GM23338 (cell line): ENCODE measurements around the gene CNTNAP2.

ENCODE experiments used
- JUNB ChIP-seq: IDR thresholded peaks from one replicate; pipeline ENCODE4 v1.6.1; 2016; ENCODE audit warnings: antibody characterized with exemption; ENCODE audit not compliant: unreplicated experiment
- REST ChIP-seq: IDR thresholded peaks from one replicate; pipeline ENCODE4 v1.6.1; 2018; ENCODE audit warnings: antibody characterized with exemption; ENCODE audit not compliant: unreplicated experiment

- no peak for TF ChIP-seq REST
- TF ChIP-seq JUNB = no peak
Measured at GRCh38 chr7:146659732-146660131, 543.1 kb downstream of the CNTNAP2 start.
